Esophagus squamous epithelium (tissue), 5 donors: ENCODE results near the gene ANKRD39. TPM values are rescaled to one million over a fixed set of nuclear protein-coding genes. Genes with fewer than 3 reads are reported as not detected.

Experiments used
- DNase-seq: peaks from one replicate; lab custom pipeline; 2025; lab: John Stamatoyannopoulos, UW
- H3K27ac ChIP-seq, 4 donors: fragments of 200-600 bp; sonication (generic); one replicate each; pipeline ENCODE4 v1.5.1; 2016 to 2019; ENCODE audit warnings: mild to moderate bottlenecking in 1 of 4
- H3K27me3 ChIP-seq, 4 donors: fragments of 200-600 bp; sonication (generic); 1 replicate in 3 of 4; 2 replicates in 1 of 4; pipeline versions ENCODE4 v1.5.1 to v1.6.0; 2017 to 2021; ENCODE audit warnings: antibody characterized with exemption in 1 of 4
- H3K36me3 ChIP-seq, 3 donors: fragments of 200-600 bp; sonication (generic); one replicate each; pipeline ENCODE4 v1.5.1; 2016 to 2019
- H3K4me1 ChIP-seq, 3 donors: fragments of 200-600 bp; sonication (generic); one replicate each; pipeline ENCODE4 v1.5.1; 2017 to 2019
- H3K4me3 ChIP-seq, 4 donors: fragments of 200-600 bp; sonication (generic); 1 replicate in 3 of 4; 2 replicates in 1 of 4; pipeline ENCODE4 v1.5.1; 2016 to 2019; ENCODE audit warnings: mild to moderate bottlenecking in 2 of 4, moderate library complexity in 1 of 4
- H3K9me3 ChIP-seq, 3 donors: fragments of 200-600 bp; sonication (generic); one replicate each; pipeline ENCODE4 v1.5.1; 2016 to 2019
- POLR2A ChIP-seq, 4 donors: fragments of 450-650 bp; IDR thresholded peaks; one replicate each; pipeline ENCODE4 v1.6.1; 2017; ENCODE audit warnings: antibody characterized with exemption in 4 of 4, mild to moderate bottlenecking in 4 of 4, moderate library complexity in 3 of 4
- WGBS, 2 donors: methylation state at CpG; one replicate each; pipeline ENCODE4 v1.1.5; 2018; 5-methylcytosine and 5-hydroxymethylcytosine counted together
- intact Hi-C: fragments of 100-400 bp; cut with DNase I; formaldehyde crosslinking; loops from one replicate; pipeline ENCODE4 v1.15.0; 2022
- total RNA-seq, 4 donors: library from RNA; depleted of rRNA; stranded (reverse); fragments of >200 nt; gene quantifications; one replicate each; pipeline ENCODE4 v1.1.0, GENCODE V29; 2016
- TF ChIP-seq, protein P1 (sequence below), 6 experiments: fragments of 450-650 bp in 4 of 6; fragments of 200-600 bp in 2 of 6; sonication (generic) in 2 of 6; IDR thresholded peaks; one replicate each; pipeline ENCODE4 v1.5.1; 2016 to 2019; ENCODE audit warnings: antibody characterized with exemption in 6 of 6, mild to moderate bottlenecking in 4 of 6, moderate library complexity in 4 of 6
- donor health status: DM: yes; HTN: yes; CAD: no.

Gene ANKRD39
- total RNA-seq, 4 donors from 2014 or later, result 7.1 to 17.2 (median 14.0) TPM

DNA sequence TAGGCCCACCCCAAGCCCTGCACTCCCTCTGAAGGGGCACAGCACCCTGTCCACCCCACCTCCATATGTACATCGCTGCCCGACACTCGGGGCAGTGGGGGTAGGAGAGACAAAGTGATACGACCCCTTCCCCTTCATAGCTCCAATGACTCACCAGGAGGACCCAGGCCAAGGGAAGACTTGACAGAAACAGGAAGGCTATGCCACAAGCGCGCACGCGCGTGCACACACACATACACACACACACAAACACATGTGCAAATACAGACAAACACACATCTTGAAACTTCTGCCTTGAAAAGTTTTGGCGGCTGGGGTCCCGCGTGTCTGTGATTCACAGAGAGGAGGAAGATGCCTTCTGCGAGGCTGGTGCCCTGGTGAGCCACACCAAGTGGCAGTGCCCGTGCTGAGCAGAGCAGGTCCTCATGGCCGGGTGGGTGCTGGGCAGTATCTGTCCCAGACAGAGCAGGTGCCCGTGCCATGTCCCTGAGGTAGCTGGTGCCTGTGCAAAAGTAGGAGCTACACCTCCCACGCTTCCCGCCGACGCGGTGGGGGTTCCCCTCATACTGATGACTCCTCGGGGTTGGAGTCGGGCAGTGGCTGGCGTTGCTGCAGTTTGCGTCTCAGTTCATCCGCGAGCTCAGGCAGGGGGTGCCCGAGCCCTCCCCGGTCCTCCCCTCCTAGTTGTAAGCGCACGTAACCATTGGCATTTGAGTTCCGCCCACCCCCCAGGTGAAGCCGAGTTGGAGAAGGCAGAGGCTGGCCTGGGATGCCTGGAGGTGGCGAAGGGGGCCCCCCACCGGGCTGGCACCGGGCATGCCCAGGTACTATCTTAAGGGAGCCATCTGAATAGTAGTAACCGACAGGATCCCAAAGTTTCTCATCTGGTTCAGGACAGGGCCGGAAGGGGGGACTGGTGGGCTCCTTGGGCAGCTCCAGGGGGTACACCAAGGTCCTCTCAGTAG, 2.5 kb upstream of the ANKRD39 start:
- H3K9me3 ChIP-seq, result no peaks in the 10 kb centered on the region
- H3K36me3 ChIP-seq, result peaks cover 41 to 54% (median 46%) of the 10 kb centered on the region in 3 donors
- no peak overlapping the region for H3K4me3 ChIP-seq
- H3K27me3 ChIP-seq, result no peaks in the 10 kb centered on the region
- intact Hi-C loops, result no loop called here
- peaks cover 16 to 91% (median 42%) of the 10 kb centered on the region in 3 donors for H3K4me1 ChIP-seq
- H3K27ac ChIP-seq, result peak overlapping the region; percentile 85 to 90 (median 86)
- WGBS, 2 donors, result 10 to 64% methylated on average over 2 to 5 of the region's 38 CpGs
- no peak for DNase-seq
- no peak for TF ChIP-seq POLR2A (IDR thresholded peaks at IDR 0.05)
- TF ChIP-seq, protein P1, sequence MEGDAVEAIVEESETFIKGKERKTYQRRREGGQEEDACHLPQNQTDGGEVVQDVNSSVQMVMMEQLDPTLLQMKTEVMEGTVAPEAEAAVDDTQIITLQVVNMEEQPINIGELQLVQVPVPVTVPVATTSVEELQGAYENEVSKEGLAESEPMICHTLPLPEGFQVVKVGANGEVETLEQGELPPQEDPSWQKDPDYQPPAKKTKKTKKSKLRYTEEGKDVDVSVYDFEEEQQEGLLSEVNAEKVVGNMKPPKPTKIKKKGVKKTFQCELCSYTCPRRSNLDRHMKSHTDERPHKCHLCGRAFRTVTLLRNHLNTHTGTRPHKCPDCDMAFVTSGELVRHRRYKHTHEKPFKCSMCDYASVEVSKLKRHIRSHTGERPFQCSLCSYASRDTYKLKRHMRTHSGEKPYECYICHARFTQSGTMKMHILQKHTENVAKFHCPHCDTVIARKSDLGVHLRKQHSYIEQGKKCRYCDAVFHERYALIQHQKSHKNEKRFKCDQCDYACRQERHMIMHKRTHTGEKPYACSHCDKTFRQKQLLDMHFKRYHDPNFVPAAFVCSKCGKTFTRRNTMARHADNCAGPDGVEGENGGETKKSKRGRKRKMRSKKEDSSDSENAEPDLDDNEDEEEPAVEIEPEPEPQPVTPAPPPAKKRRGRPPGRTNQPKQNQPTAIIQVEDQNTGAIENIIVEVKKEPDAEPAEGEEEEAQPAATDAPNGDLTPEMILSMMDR (IDR thresholded peaks at IDR 0.05), result no peak

DNA sequence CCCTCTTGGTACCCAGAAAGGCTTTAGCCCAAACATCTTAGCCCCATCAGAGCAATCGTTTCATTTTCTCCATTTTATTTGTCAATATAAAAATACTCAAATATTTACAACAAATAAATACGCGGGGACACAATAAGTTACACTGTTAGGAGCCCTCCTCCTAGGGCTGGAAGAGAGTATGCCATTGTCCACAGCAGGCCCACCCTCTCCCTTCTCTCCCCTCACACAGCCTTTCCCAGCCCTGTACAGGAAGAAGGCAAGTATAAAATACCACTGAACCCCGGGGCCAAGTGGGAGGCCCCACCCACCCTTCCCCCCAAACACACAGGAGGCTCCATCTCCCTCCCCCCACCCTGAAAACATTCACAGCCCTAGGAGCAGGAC, 1.9 kb upstream of the ANKRD39 start:
- H3K4me1 ChIP-seq, result peaks cover 16 to 91% (median 48%) of the 10 kb centered on the region in 3 donors
- TF ChIP-seq POLR2A (IDR thresholded peaks at IDR 0.05), result no peak
- TF ChIP-seq, protein P1 (IDR thresholded peaks at IDR 0.05), result no peak
- peaks cover 37 to 48% (median 39%) of the 10 kb centered on the region in 3 donors for H3K36me3 ChIP-seq
- intact Hi-C loops, result loop anchor here (5.0 kb wide), 1 partner anchor 93 kb away; no protein-coding TSS in a partner anchor
- WGBS, 2 donors, result 33 to 38% methylated on average over 4 of the region's 4 CpGs
- peak overlapping the region; percentile 85 to 90 (median 86) for H3K27ac ChIP-seq
- no peak overlapping the region for H3K4me3 ChIP-seq
- no peaks in the 10 kb centered on the region for H3K27me3 ChIP-seq
- DNase-seq, result no peak
- no peaks in the 10 kb centered on the region for H3K9me3 ChIP-seq

DNA sequence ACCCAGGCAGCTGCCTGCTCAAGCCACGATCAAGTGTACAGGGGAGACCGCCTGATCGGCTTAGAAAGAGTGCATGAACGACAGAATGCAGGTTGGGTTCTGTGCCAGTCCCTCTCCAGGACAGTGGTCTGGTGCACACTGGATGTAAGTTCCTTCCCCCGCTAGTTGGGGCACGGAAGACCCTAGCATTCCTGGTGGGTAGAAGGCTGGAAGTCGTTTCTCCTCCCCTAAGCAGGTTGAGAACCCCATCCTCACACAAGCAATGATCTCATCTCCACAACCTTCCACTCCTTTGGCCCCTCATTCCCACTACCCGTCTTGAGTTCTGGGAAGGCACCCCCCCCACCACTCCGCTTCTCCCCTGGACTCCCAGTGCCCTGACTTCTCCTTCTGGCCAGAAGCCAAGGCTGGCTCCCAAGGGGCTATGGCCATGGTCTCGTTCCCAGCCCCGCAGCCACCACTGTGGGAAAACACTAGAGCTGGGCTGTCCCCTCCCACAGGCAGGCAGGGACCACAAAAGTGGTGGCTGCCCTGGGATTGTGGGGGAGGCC, 1.4 kb upstream of the ANKRD39 start:
- Histone ChIP-seq H3K4me3 (peak overlapping the region in 1 of 4 donors; percentile 76), H3K27ac (peak overlapping the region; percentile 85 to 90 (median 86)), H3K9me3 (no peaks in the 10 kb centered on the region), H3K4me1 (peaks cover 16 to 88% (median 49%) of the 10 kb centered on the region in 3 donors), H3K27me3 (no peaks in the 10 kb centered on the region), H3K36me3 (peaks cover 32 to 44% (median 34%) of the 10 kb centered on the region in 3 donors)
- DNase-seq, result no peak
- 48 to 52% methylated on average over 3 to 5 of the region's 11 CpGs for WGBS, 2 donors
- TF ChIP-seq, protein P1 (IDR thresholded peaks at IDR 0.05), result no peak
- no peak for TF ChIP-seq POLR2A (IDR thresholded peaks at IDR 0.05)
- intact Hi-C loops, result loop anchor here (5.0 kb wide), 1 partner anchor 93 kb away; no protein-coding TSS in a partner anchor

DNA sequence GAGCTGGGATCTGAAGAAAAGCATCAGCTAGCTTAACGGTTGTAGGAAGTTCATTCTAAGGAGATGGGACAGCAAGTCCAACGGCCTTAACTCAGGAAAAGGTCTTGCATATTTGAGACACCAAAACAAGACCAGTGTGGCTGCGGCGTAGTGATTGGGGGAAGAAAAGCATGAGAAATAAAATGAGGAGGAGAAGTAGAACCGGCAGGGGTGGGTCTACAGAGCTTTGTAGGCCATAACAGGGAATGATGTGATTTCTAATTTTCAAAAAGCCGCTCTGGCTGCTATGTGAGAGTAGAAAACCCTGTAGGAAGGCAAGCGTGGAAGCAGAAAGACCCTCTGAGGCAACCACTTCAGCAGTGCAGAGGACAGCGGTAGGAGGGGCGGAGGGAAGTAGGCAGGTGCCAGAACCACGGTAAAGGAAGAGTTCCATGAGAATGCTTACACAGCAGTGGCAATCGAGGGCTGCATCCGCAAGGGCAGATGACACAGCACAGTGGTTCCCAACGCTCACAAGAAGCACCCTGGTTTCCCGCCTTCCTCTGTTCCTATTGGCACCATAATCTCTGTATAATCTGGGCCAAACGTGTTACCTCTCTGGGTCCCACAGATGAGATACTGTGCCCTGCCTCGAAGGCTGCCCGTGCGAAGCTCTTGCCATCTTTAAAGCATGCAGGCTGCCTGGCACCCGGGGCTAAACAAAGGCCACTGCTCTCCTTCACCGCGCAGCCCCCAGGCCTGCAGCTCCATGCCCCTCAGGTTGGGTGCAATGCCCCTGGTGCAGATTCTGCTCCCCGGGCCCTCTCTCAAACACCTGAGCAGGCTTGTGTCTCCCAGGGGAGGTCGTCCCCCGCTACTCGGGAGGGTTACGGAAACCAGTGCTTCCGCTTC, 795 bp downstream of the ANKRD39 start:
- TF ChIP-seq, protein P1 (IDR thresholded peaks at IDR 0.05), result no peak
- no peak for TF ChIP-seq POLR2A (IDR thresholded peaks at IDR 0.05)
- no peaks in the 10 kb centered on the region for H3K9me3 ChIP-seq
- DNase-seq, result no peak
- peak overlapping the region; percentile 82 to 90 (median 88) for H3K27ac ChIP-seq
- no peaks in the 10 kb centered on the region for H3K27me3 ChIP-seq
- peaks cover 16 to 70% (median 47%) of the 10 kb centered on the region in 3 donors for H3K4me1 ChIP-seq
- WGBS, 2 donors, result 19 to 21% methylated on average over 14 to 18 of the region's 27 CpGs
- peak overlapping the region; percentile 75 to 87 (median 78) for H3K4me3 ChIP-seq
- H3K36me3 ChIP-seq, result peaks cover 20 to 44% (median 25%) of the 10 kb centered on the region in 3 donors
- intact Hi-C loops, result loop anchor here (5.0 kb wide), 1 partner anchor 95 kb away; no protein-coding TSS in a partner anchor
